Trophoblast cell (in vitro differentiated cells and primary cell): ENCODE measurements around the gene SMAD4.
"Not testable (repeated sequence)": the region's sequence is repeated elsewhere in the genome, so short reads cannot be mapped to it uniquely, and the experiment has no call there.

ENCODE experiments used
- DNase-seq, 2 donors: peaks; one replicate each; pipeline ENCODE4 v3.0.0-alpha.2; 2016
- H2AFZ ChIP-seq: 2 replicates; pipeline ENCODE4 v1.6.1; 2013; ENCODE audit warnings: low read length, moderate library complexity, mild to moderate bottlenecking; ENCODE audit not compliant: insufficient read depth, poor library complexity
- H2AK5ac ChIP-seq: 2 replicates; pipeline ENCODE4 v1.6.1; 2013; ENCODE audit warnings: mild to moderate bottlenecking, low read length
- H2BK120ac ChIP-seq: 2 replicates; pipeline ENCODE4 v1.6.1; 2013; ENCODE audit warnings: low read length, mild to moderate bottlenecking, moderate library complexity; ENCODE audit not compliant: insufficient read depth, poor library complexity
- H2BK12ac ChIP-seq: 2 replicates; pipeline ENCODE4 v1.6.1; 2013; ENCODE audit warnings: mild to moderate bottlenecking, low read length, moderate library complexity
- H2BK5ac ChIP-seq: 2 replicates; pipeline ENCODE4 v1.6.1; 2013; ENCODE audit warnings: low read length, low read depth, moderate library complexity, mild to moderate bottlenecking; ENCODE audit not compliant: poor library complexity
- H3K14ac ChIP-seq: 2 replicates; pipeline ENCODE4 v1.6.1; 2013; ENCODE audit warnings: mild to moderate bottlenecking, low read length
- H3K18ac ChIP-seq: 2 replicates; pipeline ENCODE4 v1.6.1; 2013; ENCODE audit warnings: mild to moderate bottlenecking, low read length
- H3K23ac ChIP-seq: 2 replicates; pipeline ENCODE4 v1.6.1; 2013; ENCODE audit warnings: low read length
- H3K27ac ChIP-seq: 2 replicates; pipeline ENCODE4 v1.5.1; 2013; ENCODE audit warnings: low read depth, mild to moderate bottlenecking, inconsistent platforms, low read length, moderate library complexity
- H3K27me3 ChIP-seq: 2 replicates; pipeline ENCODE4 v1.6.1; 2013; ENCODE audit warnings: inconsistent platforms, mild to moderate bottlenecking, low read length, moderate library complexity; ENCODE audit not compliant: insufficient read depth
- H3K36me3 ChIP-seq, 2 experiments: 1 replicate in 1 of 2; 2 replicates in 1 of 2; pipeline ENCODE4 v1.6.1; 2013; ENCODE audit warnings: low read length in 2 of 2, mild to moderate bottlenecking in 2 of 2, moderate library complexity in 1 of 2; ENCODE audit not compliant: insufficient read depth in 2 of 2, control insufficient read depth in 1 of 2
- H3K4ac ChIP-seq: 2 replicates; pipeline ENCODE4 v1.6.1; 2013; ENCODE audit warnings: low read depth, mild to moderate bottlenecking, low read length, moderate library complexity
- H3K4me1 ChIP-seq, 2 experiments: 1 replicate in 1 of 2; 2 replicates in 1 of 2; pipeline ENCODE4 v1.6.1; 2013; ENCODE audit warnings: low read length in 2 of 2, mild to moderate bottlenecking in 2 of 2, moderate library complexity in 1 of 2; ENCODE audit not compliant: insufficient read depth in 2 of 2, control insufficient read depth in 1 of 2
- H3K4me2 ChIP-seq: 2 replicates; pipeline ENCODE4 v1.6.1; 2013; ENCODE audit warnings: inconsistent platforms, mild to moderate bottlenecking, low read length, moderate library complexity
- H3K4me3 ChIP-seq: 2 replicates; pipeline ENCODE4 v1.5.1; 2013; ENCODE audit warnings: mild to moderate bottlenecking, low read depth, low read length, inconsistent platforms
- H3K79me1 ChIP-seq: one replicate; pipeline ENCODE4 v1.6.1; 2013; ENCODE audit warnings: low read length
- H3K79me2 ChIP-seq: 2 replicates; pipeline ENCODE4 v1.6.1; 2013; ENCODE audit warnings: low read length, mild to moderate bottlenecking; ENCODE audit not compliant: control insufficient read depth, insufficient read depth, poor library complexity
- H3K9ac ChIP-seq: 2 replicates; pipeline ENCODE4 v1.6.1; 2013; ENCODE audit warnings: mild to moderate bottlenecking, low read length
- H3K9me3 ChIP-seq: 2 replicates; pipeline ENCODE4 v1.6.1; 2013; ENCODE audit warnings: low read depth, mild to moderate bottlenecking, control low read depth, inconsistent platforms, low read length; ENCODE audit not compliant: insufficient read depth
- H4K12ac ChIP-seq: 2 replicates; pipeline ENCODE4 v1.6.1; 2013; ENCODE audit warnings: low read depth, mild to moderate bottlenecking, low read length, moderate library complexity
- H4K8ac ChIP-seq: 2 replicates; pipeline ENCODE4 v1.6.1; 2013; ENCODE audit warnings: low read depth, mild to moderate bottlenecking, low read length, moderate library complexity
- H4K91ac ChIP-seq: one replicate; pipeline ENCODE4 v1.6.1; 2013; ENCODE audit warnings: low read depth, mild to moderate bottlenecking, low read length, moderate library complexity
- WGBS: extraction: QIAGEN DNeasy Blood & Tissue Kit; methylation state at CpG from one replicate; pipeline ENCODE4 v1.1.7; 2013; ENCODE audit warnings: missing lambda C conversion rate; ENCODE audit not compliant: insufficient read length, insufficient coverage; ENCODE audit errors: extremely low coverage; 5-methylcytosine and 5-hydroxymethylcytosine counted together

The SMAD4 gene

DNA sequence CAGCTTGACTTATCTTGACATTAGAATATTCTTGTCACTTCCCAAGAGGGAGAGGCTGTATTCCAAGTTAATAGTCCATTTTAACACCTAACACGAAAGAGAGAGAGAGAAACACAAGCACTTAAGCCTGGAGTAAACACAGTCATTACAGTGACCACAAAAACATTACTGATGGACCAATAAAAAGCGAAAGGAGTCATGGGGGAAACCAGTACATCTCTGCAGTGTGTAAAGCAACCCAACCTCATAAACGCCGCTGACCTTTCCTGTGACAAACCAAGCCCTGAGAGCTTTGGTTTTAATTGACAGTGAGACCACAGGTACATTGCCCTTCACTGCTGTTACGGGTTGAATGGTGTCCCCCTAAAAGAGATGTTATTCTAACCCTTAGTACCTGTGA lies 78.3 kb downstream of the SMAD4 start:
- DNase-seq, result no peak
- Histone ChIP-seq H2BK120ac (no peak overlapping the region), H3K4me1 (no peaks in the 10 kb centered on the region), H4K8ac (no peak overlapping the region), H2BK5ac (no peak overlapping the region), H4K91ac (no peak overlapping the region), H2AFZ (no peak overlapping the region), H3K27me3 (no peaks in the 10 kb centered on the region), H3K79me2 (no peaks in the 10 kb centered on the region), H2BK12ac (no peak overlapping the region), H4K12ac (no peak overlapping the region), H3K14ac (no peak overlapping the region), H3K4me3 (no peak overlapping the region), H3K4ac (no peak overlapping the region), H3K23ac (no peak overlapping the region), H3K4me2 (no peak overlapping the region), H3K79me1 (no peaks in the 10 kb centered on the region), H3K9me3 (peaks cover 5% of the 10 kb centered on the region), H2AK5ac (no peak overlapping the region), H3K36me3 (no peaks in the 10 kb centered on the region), H3K27ac (no peak overlapping the region), H3K18ac (no peak overlapping the region), H3K9ac (no peak overlapping the region)
- no CpG with 5 or more reads among the region's 5 CpGs for WGBS

- no peak overlapping the region for H2AK5ac ChIP-seq
- H3K27ac ChIP-seq, result no peak overlapping the region
- no peak overlapping the region for H2BK120ac ChIP-seq
- H3K79me2 ChIP-seq, result no peaks in the 10 kb centered on the region
- H3K9ac ChIP-seq, result no peak overlapping the region
- no peak overlapping the region for H4K12ac ChIP-seq
- H3K27me3 ChIP-seq, result no peaks in the 10 kb centered on the region
- peak; percentile 18 to 75 for DNase-seq
- H3K9me3 ChIP-seq, result peaks cover 5% of the 10 kb centered on the region
- no peaks in the 10 kb centered on the region for H3K36me3 ChIP-seq
- H3K14ac ChIP-seq, result no peak overlapping the region
- H3K23ac ChIP-seq, result no peak overlapping the region
- H3K18ac ChIP-seq, result no peak overlapping the region
- WGBS, result no CpG with 5 or more reads among the region's 42 CpGs
- no peak overlapping the region for H2AFZ ChIP-seq
- no peak overlapping the region for H4K91ac ChIP-seq
- no peaks in the 10 kb centered on the region for H3K79me1 ChIP-seq
- H3K4ac ChIP-seq, result no peak overlapping the region
- no peak overlapping the region for H3K4me3 ChIP-seq
- no peaks in the 10 kb centered on the region for H3K4me1 ChIP-seq
- H3K4me2 ChIP-seq, result no peak overlapping the region
- no peak overlapping the region for H4K8ac ChIP-seq
- H2BK12ac ChIP-seq, result no peak overlapping the region
- no peak overlapping the region for H2BK5ac ChIP-seq
Measured at GRCh38 chr18:51110073-51110797, 80.2 kb downstream of the SMAD4 start.

DNA sequence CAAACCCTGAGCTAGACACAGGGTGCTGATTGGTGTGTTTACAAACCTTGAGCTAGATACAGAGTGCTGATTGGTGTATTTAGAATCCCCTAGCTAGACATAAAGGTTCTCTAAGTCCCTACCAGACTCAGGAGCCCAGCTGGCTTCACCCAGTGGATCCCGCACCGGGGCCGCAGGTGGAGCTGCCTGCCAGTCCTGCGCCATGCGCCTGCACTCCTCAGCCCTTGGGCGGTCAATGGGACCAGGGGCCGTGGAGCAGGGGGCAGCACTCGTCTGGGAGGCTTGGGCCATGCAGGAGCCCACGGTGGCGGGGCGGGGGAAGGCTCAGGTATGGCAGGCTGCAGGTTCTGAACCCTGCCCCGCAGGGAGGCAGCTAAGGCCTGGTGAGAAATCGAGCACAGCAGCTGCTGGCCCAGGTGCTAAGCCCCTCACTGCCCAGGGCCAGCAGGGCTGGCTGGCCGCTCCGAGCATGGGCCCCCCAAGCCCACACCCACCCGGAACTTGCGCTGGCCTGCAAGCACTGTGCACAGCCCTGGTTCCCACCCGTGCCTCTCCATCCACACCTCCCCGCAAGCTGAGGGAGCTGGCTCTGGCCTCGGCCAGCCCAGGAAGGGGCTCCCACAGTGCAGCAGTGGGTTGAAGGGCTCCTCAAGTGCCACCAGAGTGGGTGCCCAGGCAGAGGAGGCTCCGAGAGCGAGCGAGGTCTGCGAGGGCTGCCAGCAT lies 81.8 kb downstream of the SMAD4 start:
- H3K9ac ChIP-seq, H3K27ac ChIP-seq, H3K4me2 ChIP-seq, H3K4ac ChIP-seq, H3K18ac ChIP-seq, H4K12ac ChIP-seq, H4K91ac ChIP-seq, H2BK12ac ChIP-seq, H3K79me1 ChIP-seq, H3K9me3 ChIP-seq, H2BK120ac ChIP-seq, H2AFZ ChIP-seq, H3K27me3 ChIP-seq, H4K8ac ChIP-seq, H3K4me1 ChIP-seq, H3K23ac ChIP-seq, H3K36me3 ChIP-seq, H2AK5ac ChIP-seq, H3K79me2 ChIP-seq, DNase-seq, H2BK5ac ChIP-seq, H3K14ac ChIP-seq, H3K4me3 ChIP-seq: not testable (repeated sequence)
- no CpG with 5 or more reads among the region's 24 CpGs for WGBS

DNA sequence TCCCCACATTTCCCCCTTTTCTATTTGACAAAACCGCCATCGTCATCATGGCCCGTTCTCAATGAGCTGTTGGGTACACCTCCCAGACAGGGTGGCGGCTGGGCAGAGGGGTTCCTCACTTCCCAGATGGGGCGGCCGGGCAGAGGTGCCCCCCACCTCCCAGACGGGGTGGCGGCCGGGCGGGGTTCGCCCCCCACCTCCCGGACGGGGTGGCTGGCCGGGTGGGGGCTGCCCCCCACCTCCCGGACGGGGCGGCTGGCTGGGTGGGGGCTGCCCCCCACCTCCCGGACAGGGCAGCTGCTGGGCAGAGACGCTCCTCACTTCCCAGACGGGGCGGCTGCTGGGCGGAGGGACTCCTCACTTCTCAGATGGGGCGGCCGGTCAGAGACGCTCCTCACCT lies 87.0 kb downstream of the SMAD4 start:
- H3K79me1 ChIP-seq, H4K8ac ChIP-seq, H3K4me1 ChIP-seq, H2BK5ac ChIP-seq, H3K14ac ChIP-seq, H3K4ac ChIP-seq, H3K4me3 ChIP-seq, H4K12ac ChIP-seq, H2BK12ac ChIP-seq, H2BK120ac ChIP-seq, H2AFZ ChIP-seq, H4K91ac ChIP-seq, DNase-seq, H3K36me3 ChIP-seq, H3K18ac ChIP-seq, H3K27ac ChIP-seq, H3K4me2 ChIP-seq, H3K27me3 ChIP-seq, H3K9ac ChIP-seq, H3K79me2 ChIP-seq, H3K23ac ChIP-seq, H2AK5ac ChIP-seq, H3K9me3 ChIP-seq: not testable (repeated sequence)
- WGBS, result no CpG with 5 or more reads among the region's 25 CpGs
